BLaER1 treated with 17β-estradiol and CSF1 and Interleukin-3, amounts not matched to agents 10 nM and 100 nM (cell line): ENCODE data around the gene FH.

ENCODE experiments used
- H3K27ac ChIP-seq, 11 experiments: shearing (Covaris generic); formaldehyde crosslinking; 2 replicates each; pipeline ENCODE4 v1.8.1; 2022
- H3K27me3 ChIP-seq, 11 experiments: shearing (Covaris generic); formaldehyde crosslinking; 2 replicates each; pipeline ENCODE4 v1.8.1; 2022
- H3K36me3 ChIP-seq, 11 experiments: shearing (Covaris generic); formaldehyde crosslinking; 2 replicates each; pipeline ENCODE4 v1.8.1; 2022
- H3K4me1 ChIP-seq, 10 experiments: shearing (Covaris generic); formaldehyde crosslinking; 2 replicates each; pipeline ENCODE4 v1.8.1; 2022
- H3K4me2 ChIP-seq, 11 experiments: shearing (Covaris generic); formaldehyde crosslinking; 2 replicates each; pipeline ENCODE4 v1.8.1; 2022
- H3K4me3 ChIP-seq, 10 experiments: shearing (Covaris generic); formaldehyde crosslinking; 2 replicates each; pipeline ENCODE4 v1.8.1; 2022
- H3K9ac ChIP-seq, 11 experiments: shearing (Covaris generic); formaldehyde crosslinking; 2 replicates each; pipeline ENCODE4 v1.8.1; 2022
- H3K9me3 ChIP-seq, 11 experiments: shearing (Covaris generic); formaldehyde crosslinking; replicated peaks in 1 of 11; 2 replicates each; pipeline ENCODE4 v1.8.1; 2022
- H4K20me1 ChIP-seq, 11 experiments: shearing (Covaris generic); formaldehyde crosslinking; 2 replicates each; pipeline ENCODE4 v1.8.1; 2022
- Cebpa-rat ChIP-seq, 11 experiments: shearing (Covaris generic); IDR thresholded peaks; 2 replicates each; pipeline ENCODE4 v1.8.1; 2022

FH gene

DNA sequence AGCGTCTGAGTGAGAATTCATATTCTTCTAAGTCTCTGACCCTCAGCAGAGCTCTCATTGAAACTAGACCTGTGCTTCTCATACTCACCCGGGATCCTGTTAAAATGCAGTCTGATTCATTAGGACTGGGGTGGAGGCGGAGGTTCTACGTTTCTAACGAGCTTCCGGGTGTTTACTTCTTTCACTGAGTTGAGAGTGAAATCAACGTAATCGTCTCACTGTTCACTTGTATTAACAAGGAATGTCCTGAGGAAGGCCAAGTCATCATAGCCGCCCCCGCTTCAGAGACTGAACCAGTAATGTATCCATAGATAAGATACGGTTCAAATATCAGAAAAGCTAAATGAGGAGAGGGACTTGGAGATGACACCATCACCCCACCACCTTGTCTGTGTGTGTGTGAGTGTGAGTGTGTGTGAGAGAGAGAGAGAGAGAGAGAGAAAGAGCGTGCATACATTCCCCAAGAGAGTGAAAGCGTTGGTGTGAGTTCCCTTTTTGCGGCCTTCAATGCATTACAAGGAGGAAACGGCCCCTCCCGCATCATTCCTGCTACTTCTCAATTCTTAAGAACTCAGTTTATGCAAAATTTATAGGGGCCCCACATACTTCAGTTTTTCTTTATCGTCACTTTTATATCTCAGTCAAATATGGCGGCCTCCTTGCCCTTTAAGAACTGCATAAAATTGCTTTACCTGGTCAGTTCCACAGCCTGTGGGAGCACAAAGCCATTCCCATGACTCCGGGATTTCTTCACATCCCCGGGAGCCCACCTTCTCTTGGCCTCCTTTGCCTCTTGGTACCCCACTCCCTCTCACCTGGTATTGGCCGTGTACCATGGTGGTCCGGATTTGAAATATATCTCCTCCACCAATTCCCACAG lies 32.4 kb upstream of the FH start:
- H4K20me1 ChIP-seq: no peaks in the 10 kb centered on the region
- peaks cover 0 to 26% (median 14%) of the 10 kb centered on the region in 11 experiments; a peak in 17 of 22 replicates for H3K36me3 ChIP-seq
- peaks cover 0 to 5% (median 0%) of the 10 kb centered on the region in 11 experiments; a peak in 7 of 22 replicates for H3K9me3 ChIP-seq
- peaks cover 30 to 45% (median 40%) of the 10 kb centered on the region in 10 experiments for H3K4me1 ChIP-seq
- no peaks in the 10 kb centered on the region for H3K27me3 ChIP-seq
- peak overlapping the region; percentile 75 to 92 (median 87) for H3K27ac ChIP-seq
- peak overlapping the region; percentile 41 to 65 (median 52) for H3K4me3 ChIP-seq
- TF ChIP-seq Cebpa-rat (IDR thresholded peaks at IDR 0.05): no peak
- H3K9ac ChIP-seq: peak overlapping the region; percentile 70 to 81 (median 77); a peak in 21 of 22 replicates
- peak overlapping the region; percentile 69 to 96 (median 83) for H3K4me2 ChIP-seq

- peak overlapping the region in 9 of 11 experiments; percentile 77 to 96 (median 83); a peak in 11 of 22 replicates for H3K4me2 ChIP-seq
- peaks cover 0 to 10% (median 0%) of the 10 kb centered on the region in 11 experiments; a peak in 8 of 22 replicates for H3K9me3 ChIP-seq
- peaks cover 0 to 15% (median 0%) of the 10 kb centered on the region in 11 experiments; a peak in 9 of 22 replicates for H3K36me3 ChIP-seq
- H3K27me3 ChIP-seq: no peaks in the 10 kb centered on the region
- TF ChIP-seq Cebpa-rat (IDR thresholded peaks at IDR 0.05): no peak
- H3K9ac ChIP-seq: no peak overlapping the region
- H4K20me1 ChIP-seq: no peaks in the 10 kb centered on the region
- H3K4me1 ChIP-seq: peaks cover 30 to 45% (median 40%) of the 10 kb centered on the region in 10 experiments
- no peak overlapping the region for H3K4me3 ChIP-seq
- H3K27ac ChIP-seq: peak overlapping the region in 1 of 11 experiments; percentile 89; a peak in 3 of 22 replicates
These were observed 30.8 kb upstream of the FH start for GRCh38 chr1:241550318-241550717.

GRCh38 chr1:241548008-241548407 lies 28.5 kb upstream of the FH start:
- no peak overlapping the region for H3K4me2 ChIP-seq
- peaks cover 0 to 13% (median 0%) of the 10 kb centered on the region in 11 experiments; a peak in 8 of 22 replicates for H3K36me3 ChIP-seq

DNA sequence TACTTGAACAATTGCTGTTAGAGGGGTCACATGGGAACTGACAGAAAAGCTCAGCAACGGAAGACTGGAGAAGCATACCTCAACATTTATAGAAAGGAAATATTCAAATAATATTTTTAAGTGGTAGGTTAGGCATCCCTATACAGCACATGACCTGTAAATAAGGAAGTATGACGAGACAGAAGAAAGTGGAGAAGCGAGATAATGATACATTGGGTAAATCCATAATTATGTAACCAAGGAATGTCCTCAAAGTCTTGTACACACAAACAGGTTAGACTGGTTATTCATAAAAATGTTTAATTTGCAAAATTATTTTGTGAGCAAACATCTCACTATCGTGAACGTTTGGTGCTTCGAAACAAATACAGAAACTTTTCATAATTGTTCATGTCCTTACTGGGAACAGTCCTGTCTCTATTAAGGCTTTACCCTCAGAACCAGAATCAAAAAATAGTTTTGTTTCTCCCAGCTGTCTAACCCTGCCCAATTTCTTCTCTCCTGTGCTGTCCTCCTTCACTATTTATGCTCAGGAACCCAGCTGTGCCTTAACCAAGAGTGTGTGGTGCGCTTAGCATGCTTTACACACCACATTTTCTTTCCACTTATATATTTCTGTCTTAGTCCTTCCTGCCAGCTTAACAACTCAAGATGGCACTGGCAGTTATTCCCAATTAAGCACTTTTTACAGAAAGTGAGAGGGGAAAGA lies 22.8 kb upstream of the FH start:
- Histone ChIP-seq H4K20me1 (no peaks in the 10 kb centered on the region), H3K9me3 (peaks cover 9 to 25% (median 14%) of the 10 kb centered on the region in 11 experiments), H3K4me1 (peaks cover 0 to 16% (median 0%) of the 10 kb centered on the region in 10 experiments; a peak in 4 of 20 replicates), H3K36me3 (peaks cover 0 to 21% (median 10%) of the 10 kb centered on the region in 11 experiments; a peak in 13 of 22 replicates), H3K9ac (no peak overlapping the region), H3K27me3 (no peaks in the 10 kb centered on the region), H3K4me2 (peak overlapping the region in 2 of 11 experiments; percentile 32 to 49; a peak in 3 of 22 replicates), H3K27ac (peak overlapping the region in 3 of 11 experiments; percentile 27 to 60 (median 60); a peak in 3 of 22 replicates), H3K4me3 (no peak overlapping the region)
- no peak for TF ChIP-seq Cebpa-rat (IDR thresholded peaks at IDR 0.05)

More at GRCh38 chr1:241548008-241548407, 28.5 kb upstream of the FH start:
- no peak overlapping the region for H3K4me3 ChIP-seq
- H3K27ac ChIP-seq: no peak overlapping the region
- H3K9me3 ChIP-seq: peaks cover 0 to 5% (median 0%) of the 10 kb centered on the region in 11 experiments; a peak in 7 of 22 replicates
- no peak for TF ChIP-seq Cebpa-rat (IDR thresholded peaks at IDR 0.05)
- no peaks in the 10 kb centered on the region for H4K20me1 ChIP-seq
- peaks cover 20 to 32% (median 26%) of the 10 kb centered on the region in 10 experiments for H3K4me1 ChIP-seq
- no peaks in the 10 kb centered on the region for H3K27me3 ChIP-seq
- no peak overlapping the region for H3K9ac ChIP-seq

DNA sequence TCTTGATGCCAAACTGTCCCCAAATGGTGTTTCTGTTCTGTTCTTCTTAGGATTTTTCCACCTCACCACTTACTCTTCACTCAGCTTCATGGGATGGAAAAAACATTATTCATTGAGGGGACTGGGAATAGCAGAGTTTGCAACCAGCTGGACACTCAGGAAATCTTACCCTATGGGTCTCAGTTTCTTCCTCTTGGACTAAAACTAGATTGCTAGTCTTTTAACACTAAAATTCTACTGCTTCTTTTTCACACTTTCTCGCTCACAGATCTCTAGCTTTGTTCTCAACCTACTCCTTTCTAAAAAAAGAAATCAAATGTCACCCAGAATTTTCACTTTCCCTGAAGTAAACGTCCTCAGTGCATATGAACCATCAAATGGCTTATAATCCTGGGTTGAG lies 17.4 kb upstream of the FH start:
- Histone ChIP-seq H3K4me2 (no peak overlapping the region), H4K20me1 (no peaks in the 10 kb centered on the region), H3K27me3 (no peaks in the 10 kb centered on the region), H3K4me3 (no peak overlapping the region), H3K27ac (no peak overlapping the region), H3K4me1 (peaks cover 19 to 29% (median 22%) of the 10 kb centered on the region in 10 experiments), H3K9me3 (peaks cover 9 to 28% (median 22%) of the 10 kb centered on the region in 11 experiments), H3K9ac (no peak overlapping the region), H3K36me3 (peaks cover 0 to 34% (median 17%) of the 10 kb centered on the region in 11 experiments; a peak in 14 of 22 replicates)
- no peak for TF ChIP-seq Cebpa-rat (IDR thresholded peaks at IDR 0.05)

- H3K27me3 ChIP-seq: no peaks in the 10 kb centered on the region
- no peak overlapping the region for H3K4me2 ChIP-seq
- H3K36me3 ChIP-seq: peaks cover 0 to 34% (median 17%) of the 10 kb centered on the region in 11 experiments; a peak in 14 of 22 replicates
- no peak overlapping the region for H3K9ac ChIP-seq
- H3K4me3 ChIP-seq: no peak overlapping the region
- no peaks in the 10 kb centered on the region for H4K20me1 ChIP-seq
- peaks cover 9 to 28% (median 22%) of the 10 kb centered on the region in 11 experiments for H3K9me3 ChIP-seq
- TF ChIP-seq Cebpa-rat (IDR thresholded peaks at IDR 0.05): no peak
- no peak overlapping the region for H3K27ac ChIP-seq
- peaks cover 19 to 24% (median 22%) of the 10 kb centered on the region in 10 experiments for H3K4me1 ChIP-seq
These were observed 16.7 kb upstream of the FH start for GRCh38 chr1:241536304-241536703.

- H3K9me3 ChIP-seq: peaks cover 9 to 25% (median 20%) of the 10 kb centered on the region in 11 experiments
- peak overlapping the region; percentile 55 to 69 (median 62); a peak in 19 of 20 replicates for H3K4me3 ChIP-seq
- peaks cover 0 to 27% (median 15%) of the 10 kb centered on the region in 11 experiments; a peak in 14 of 22 replicates for H3K36me3 ChIP-seq
- peak overlapping the region; percentile 81 to 98 (median 89) for H3K4me2 ChIP-seq
- peak overlapping the region; percentile 66 to 89 (median 82); a peak in 21 of 22 replicates for H3K9ac ChIP-seq
- H3K27ac ChIP-seq: peak overlapping the region; percentile 59 to 95 (median 91)
- H3K27me3 ChIP-seq: no peaks in the 10 kb centered on the region
- H3K4me1 ChIP-seq: peaks cover 27 to 47% (median 36%) of the 10 kb centered on the region in 10 experiments
- TF ChIP-seq Cebpa-rat (IDR thresholded peaks at IDR 0.05): no peak
- H4K20me1 ChIP-seq: no peaks in the 10 kb centered on the region
These were observed 14.0 kb upstream of the FH start for GRCh38 chr1:241533326-241534115.

- Histone ChIP-seq H3K4me1 (peaks cover 27 to 49% (median 36%) of the 10 kb centered on the region in 10 experiments), H3K27ac (peak overlapping the region; percentile 33 to 95 (median 91); a peak in 21 of 22 replicates), H4K20me1 (no peaks in the 10 kb centered on the region), H3K9ac (peak overlapping the region; percentile 66 to 89 (median 82); a peak in 21 of 22 replicates), H3K9me3 (peaks cover 6 to 19% (median 13%) of the 10 kb centered on the region in 11 experiments), H3K4me3 (peak overlapping the region; percentile 55 to 69 (median 62); a peak in 19 of 20 replicates), H3K36me3 (peaks cover 0 to 21% (median 10%) of the 10 kb centered on the region in 11 experiments; a peak in 13 of 22 replicates), H3K4me2 (peak overlapping the region; percentile 81 to 98 (median 89)), H3K27me3 (no peaks in the 10 kb centered on the region)
- TF ChIP-seq Cebpa-rat (IDR thresholded peaks at IDR 0.05): no peak
These were observed 13.3 kb upstream of the FH start for GRCh38 chr1:241532864-241533263.
